Body of pancreas (tissue), 4 donors: ENCODE results near the gene C22orf39.

ENCODE experiments used
- CTCF ChIP-seq, 7 experiments: fragments of 450-650 bp in 4 of 7; fragments of 200-600 bp in 3 of 7; sonication (generic) in 3 of 7; IDR thresholded peaks; one replicate each; pipeline ENCODE4 v1.5.1; 2016 to 2019; ENCODE audit warnings: antibody characterized with exemption in 7 of 7
- POLR2A ChIP-seq, 3 donors: fragments of 450-650 bp; IDR thresholded peaks; one replicate each; pipeline ENCODE4 v1.6.1; 2016; ENCODE audit warnings: antibody characterized with exemption in 3 of 3, mild to moderate bottlenecking in 2 of 3

GRCh38 chr22:19454156-19454555 lies 6.6 kb upstream of the C22orf39 start:
- TF ChIP-seq POLR2A (IDR thresholded peaks at IDR 0.05) (no peak), CTCF (IDR thresholded peaks at IDR 0.05) (no peak)
